ENCODE results near the gene SOBP.

The SOBP gene

DNA sequence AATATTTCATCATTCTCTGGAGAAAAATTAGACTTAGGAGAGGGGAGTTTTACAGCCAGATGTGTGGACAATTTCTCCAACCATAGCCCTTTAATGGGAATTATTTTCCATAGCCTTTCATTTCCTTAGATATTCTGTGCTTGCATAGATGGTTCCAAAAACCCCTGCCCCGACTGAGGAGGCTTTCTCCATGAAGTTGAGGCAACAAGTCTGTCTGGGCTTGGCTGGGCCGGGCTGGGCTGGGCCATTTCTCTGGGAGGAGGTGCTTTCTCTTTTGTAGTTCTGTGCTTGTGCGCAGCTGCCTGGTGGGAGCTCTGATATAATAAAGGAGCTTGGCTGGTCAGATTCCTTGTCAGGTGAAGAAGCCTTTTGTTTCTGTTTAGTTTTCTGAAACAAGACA lies 71.4 kb downstream of the SOBP start:
- TF ChIP-seq, protein P1, sequence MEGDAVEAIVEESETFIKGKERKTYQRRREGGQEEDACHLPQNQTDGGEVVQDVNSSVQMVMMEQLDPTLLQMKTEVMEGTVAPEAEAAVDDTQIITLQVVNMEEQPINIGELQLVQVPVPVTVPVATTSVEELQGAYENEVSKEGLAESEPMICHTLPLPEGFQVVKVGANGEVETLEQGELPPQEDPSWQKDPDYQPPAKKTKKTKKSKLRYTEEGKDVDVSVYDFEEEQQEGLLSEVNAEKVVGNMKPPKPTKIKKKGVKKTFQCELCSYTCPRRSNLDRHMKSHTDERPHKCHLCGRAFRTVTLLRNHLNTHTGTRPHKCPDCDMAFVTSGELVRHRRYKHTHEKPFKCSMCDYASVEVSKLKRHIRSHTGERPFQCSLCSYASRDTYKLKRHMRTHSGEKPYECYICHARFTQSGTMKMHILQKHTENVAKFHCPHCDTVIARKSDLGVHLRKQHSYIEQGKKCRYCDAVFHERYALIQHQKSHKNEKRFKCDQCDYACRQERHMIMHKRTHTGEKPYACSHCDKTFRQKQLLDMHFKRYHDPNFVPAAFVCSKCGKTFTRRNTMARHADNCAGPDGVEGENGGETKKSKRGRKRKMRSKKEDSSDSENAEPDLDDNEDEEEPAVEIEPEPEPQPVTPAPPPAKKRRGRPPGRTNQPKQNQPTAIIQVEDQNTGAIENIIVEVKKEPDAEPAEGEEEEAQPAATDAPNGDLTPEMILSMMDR (conservative IDR thresholded peaks at IDR 0.05; ENCODE audit: low read depth, low read length), result no peak
- H3K27me3 ChIP-seq (ENCODE audit: insufficient read depth, low read depth), result no peaks in the 10 kb centered on the region
- no peaks in the 10 kb centered on the region for H3K36me3 ChIP-seq (ENCODE audit: insufficient read depth)
- no peak overlapping the region for H2AFZ ChIP-seq (ENCODE audit: low read depth)
- H3K4me3 ChIP-seq (IDR thresholded peaks at IDR 0.05; ENCODE audit: insufficient read depth, low read depth, low read length), result no peak overlapping the region
- H3K9ac ChIP-seq, result no peak overlapping the region
- H3K4me1 ChIP-seq (ENCODE audit: low read depth, poor library complexity, severe bottlenecking), result peaks cover 12% of the 10 kb centered on the region
- no peaks in the 10 kb centered on the region for H3K79me2 ChIP-seq (ENCODE audit: insufficient read depth, low read depth)
- no peak overlapping the region for H3K27ac ChIP-seq
- no peaks in the 10 kb centered on the region for H4K20me1 ChIP-seq (ENCODE audit: insufficient read depth)
- no peak overlapping the region for H3K4me2 ChIP-seq

DNA sequence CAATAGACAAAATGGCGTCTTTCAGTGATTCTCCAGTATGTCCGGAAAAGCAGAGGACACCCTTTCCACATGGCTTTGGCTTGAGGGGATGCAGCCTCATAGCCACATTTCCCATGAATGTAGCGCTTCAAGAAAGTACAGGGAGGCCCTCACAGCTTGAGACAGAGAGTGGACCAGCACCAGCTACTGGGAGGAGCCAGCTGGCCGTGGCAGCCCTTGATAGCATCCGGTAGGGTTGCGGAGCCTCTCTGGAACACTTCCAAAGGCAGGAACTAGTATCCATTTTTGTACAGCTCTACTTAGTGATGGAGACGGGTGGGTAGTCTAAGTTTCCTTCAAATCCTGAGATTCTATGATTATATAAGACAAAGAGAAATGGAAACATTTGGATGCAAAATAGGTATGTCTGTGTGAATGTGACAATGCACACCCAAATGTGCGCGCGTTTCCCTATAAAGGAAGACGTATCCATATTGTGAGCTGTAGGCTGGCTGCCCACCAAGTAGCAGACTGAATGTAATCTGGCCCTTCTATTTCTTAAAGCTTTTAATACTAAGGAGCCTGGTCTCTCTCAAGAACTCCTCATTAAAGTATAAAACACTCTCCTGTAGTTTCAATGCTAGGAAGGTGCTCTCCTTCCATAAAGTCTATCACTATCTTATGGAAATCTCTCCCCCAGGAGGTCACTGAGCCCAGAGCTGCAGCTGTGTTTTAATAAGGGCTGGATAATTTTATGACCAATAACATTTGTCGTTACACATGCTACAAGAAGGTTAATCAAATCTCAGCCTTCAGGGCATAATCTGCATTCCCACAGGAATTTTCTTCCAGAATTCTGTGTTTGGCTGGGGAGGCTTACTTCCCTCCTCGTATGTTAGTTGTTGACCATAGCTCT lies 74.0 kb downstream of the SOBP start:
- Histone ChIP-seq H3K4me2 (no peak overlapping the region), H3K4me1 (ENCODE audit: low read depth, poor library complexity, severe bottlenecking) (peaks cover 12% of the 10 kb centered on the region), H2AFZ (ENCODE audit: low read depth) (no peak overlapping the region), H3K79me2 (ENCODE audit: insufficient read depth, low read depth) (no peaks in the 10 kb centered on the region), H3K27ac (no peak overlapping the region), H3K27me3 (ENCODE audit: insufficient read depth, low read depth) (no peaks in the 10 kb centered on the region), H4K20me1 (ENCODE audit: insufficient read depth) (no peaks in the 10 kb centered on the region), H3K9ac (no peak overlapping the region), H3K4me3 (IDR thresholded peaks at IDR 0.05; ENCODE audit: insufficient read depth, low read depth, low read length) (no peak overlapping the region), H3K36me3 (ENCODE audit: insufficient read depth) (no peaks in the 10 kb centered on the region)
- TF ChIP-seq, protein P1 (conservative IDR thresholded peaks at IDR 0.05; ENCODE audit: low read depth, low read length), result no peak

DNA sequence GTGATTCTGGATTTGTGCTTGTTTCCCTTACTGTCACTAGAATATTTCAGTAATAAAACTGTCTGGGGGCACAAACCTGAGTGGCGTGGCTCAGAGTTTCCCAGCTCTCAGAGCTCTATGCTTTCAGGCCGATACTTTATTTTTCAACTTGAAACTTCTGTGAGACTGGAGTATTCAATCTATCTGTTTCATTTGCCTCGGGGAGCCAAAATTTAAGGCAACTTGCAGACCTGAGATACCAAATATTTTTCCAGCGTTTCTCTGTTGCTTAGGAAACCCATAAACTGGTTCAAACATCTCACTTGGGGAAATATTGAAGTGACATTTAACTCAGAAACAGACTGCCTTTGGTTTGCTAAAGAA lies 74.7 kb downstream of the SOBP start:
- Histone ChIP-seq H3K36me3 (ENCODE audit: insufficient read depth) (no peaks in the 10 kb centered on the region), H3K79me2 (ENCODE audit: insufficient read depth, low read depth) (no peaks in the 10 kb centered on the region), H3K9ac (no peak overlapping the region), H3K27me3 (ENCODE audit: insufficient read depth, low read depth) (no peaks in the 10 kb centered on the region), H3K4me2 (no peak overlapping the region), H3K4me1 (ENCODE audit: low read depth, poor library complexity, severe bottlenecking) (peaks cover 12% of the 10 kb centered on the region), H3K4me3 (IDR thresholded peaks at IDR 0.05; ENCODE audit: insufficient read depth, low read depth, low read length) (no peak overlapping the region), H3K27ac (no peak overlapping the region), H4K20me1 (ENCODE audit: insufficient read depth) (no peaks in the 10 kb centered on the region), H2AFZ (ENCODE audit: low read depth) (no peak overlapping the region)
- TF ChIP-seq, protein P1 (conservative IDR thresholded peaks at IDR 0.05; ENCODE audit: low read depth, low read length), result no peak

DNA sequence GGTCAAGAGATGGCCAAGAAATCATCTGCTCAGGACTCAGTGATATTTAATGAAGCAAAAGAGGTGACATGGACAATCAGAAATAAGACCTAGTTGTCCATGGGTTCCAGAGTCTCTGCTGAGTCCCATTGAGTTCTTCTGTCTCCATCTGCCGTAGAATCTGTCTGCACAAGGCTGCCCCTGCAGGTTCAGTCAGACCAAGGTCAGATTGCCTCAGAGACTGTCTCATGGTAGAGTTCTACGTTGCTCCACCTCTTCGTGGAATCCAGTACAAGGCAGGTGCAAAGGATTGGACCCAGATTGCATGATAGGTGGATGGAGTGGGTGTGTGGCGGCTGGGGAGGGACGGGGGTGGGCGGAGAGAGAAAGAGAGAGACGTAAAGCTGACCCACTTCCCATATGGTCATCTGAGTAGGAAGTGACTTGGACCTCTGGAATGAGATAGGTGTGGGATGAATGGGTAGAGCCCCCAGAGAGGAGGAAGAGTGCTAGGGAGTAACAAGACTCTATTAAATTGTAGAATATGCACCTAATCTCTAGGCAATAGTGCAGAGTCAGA lies 75.3 kb downstream of the SOBP start:
- H2AFZ ChIP-seq (ENCODE audit: low read depth), result no peak overlapping the region
- H3K36me3 ChIP-seq (ENCODE audit: insufficient read depth), result no peaks in the 10 kb centered on the region
- H3K9ac ChIP-seq, result no peak overlapping the region
- H3K4me1 ChIP-seq (ENCODE audit: low read depth, poor library complexity, severe bottlenecking), result peaks cover 11% of the 10 kb centered on the region
- H3K27me3 ChIP-seq (ENCODE audit: insufficient read depth, low read depth), result no peaks in the 10 kb centered on the region
- H3K4me3 ChIP-seq (IDR thresholded peaks at IDR 0.05; ENCODE audit: insufficient read depth, low read depth, low read length), result no peak overlapping the region
- H3K27ac ChIP-seq, result no peak overlapping the region
- H3K4me2 ChIP-seq, result no peak overlapping the region
- TF ChIP-seq, protein P1 (conservative IDR thresholded peaks at IDR 0.05; ENCODE audit: low read depth, low read length), result no peak
- H4K20me1 ChIP-seq (ENCODE audit: insufficient read depth), result no peaks in the 10 kb centered on the region
- no peaks in the 10 kb centered on the region for H3K79me2 ChIP-seq (ENCODE audit: insufficient read depth, low read depth)

Measured in KMS-11 (cell line).